Suppressor macrophage (primary cell): ENCODE measurements around the gene TGFB1.
"Not testable (repeated sequence)": the region's sequence is repeated elsewhere in the genome, so short reads cannot be mapped to it uniquely, and the experiment has no call there.

Experiments
- DNase-seq, 4 experiments: peaks; one replicate each; pipeline ENCODE4 v3.0.0-alpha.2; 2020 to 2022

TGFB1 gene

GRCh38 chr19:41369769-41370168 is 16.0 kb upstream of the TGFB1 start:
- no peak for DNase-seq

- peak; percentile 50 to 84 (median 69) for DNase-seq
Measured at GRCh38 chr19:41367848-41368301, 14.2 kb upstream of the TGFB1 start.

- peak in 1 of 4 experiments; percentile 26 for DNase-seq
Measured at GRCh38 chr19:41366089-41366488, 12.4 kb upstream of the TGFB1 start.

- peak; percentile 65 to 87 (median 80) for DNase-seq
Measured at GRCh38 chr19:41364524-41365391, 11.0 kb upstream of the TGFB1 start.

- DNase-seq = peak; percentile 98 to 99 (median 98)
Measured at GRCh38 chr19:41363753-41364523, 10.2 kb upstream of the TGFB1 start, which contains the start of gene B9D2. B9D2 (minus strand) TSS chr19:41364149; CDS start chr19:41363519, 630 bp downstream.

GRCh38 chr19:41363371-41363752 is 9.6 kb upstream of the TGFB1 start:
- no peak for DNase-seq

- no peak for DNase-seq
Measured at GRCh38 chr19:41362143-41362847, 8.6 kb upstream of the TGFB1 start.

- DNase-seq = no peak
Measured at GRCh38 chr19:41359741-41360140, 6.0 kb upstream of the TGFB1 start.

- DNase-seq = no peak
Measured at GRCh38 chr19:41357746-41358145, 4.0 kb upstream of the TGFB1 start.

GRCh38 chr19:41356984-41357739 is 3.4 kb upstream of the TGFB1 start:
- DNase-seq = peak; percentile 53 to 76 (median 68)

- DNase-seq = peak in 1 of 4 experiments; percentile 26
Measured at GRCh38 chr19:41355802-41356201, 2.1 kb upstream of the TGFB1 start.

GRCh38 chr19:41355035-41355434 is 1.3 kb upstream of the TGFB1 start:
- no peak for DNase-seq

GRCh38 chr19:41354343-41354953 is 726 bp upstream of the TGFB1 start:
- no peak for DNase-seq

- peak; percentile 75 to 91 (median 78) for DNase-seq
Measured at GRCh38 chr19:41352609-41353465, 885 bp downstream of the TGFB1 start.

- no peak for DNase-seq
Measured at GRCh38 chr19:41352279-41352608, 1.5 kb downstream of the TGFB1 start.

- DNase-seq = peak; percentile 80 to 90 (median 85)
Measured at GRCh38 chr19:41351339-41352245, 2.1 kb downstream of the TGFB1 start.

- DNase-seq = peak in 2 of 4 experiments; percentile 10 to 12
Measured at GRCh38 chr19:41350735-41351338, 2.9 kb downstream of the TGFB1 start.

- DNase-seq = not testable (repeated sequence)
Measured at GRCh38 chr19:41346916-41347315, 6.8 kb downstream of the TGFB1 start.

- DNase-seq = no peak
Measured at GRCh38 chr19:41344162-41344561, 9.6 kb downstream of the TGFB1 start.
